H9 (cell line): Measurements from ENCODE around the gene EPN3. TPM values are rescaled to one million over a fixed set of nuclear protein-coding genes. Genes with fewer than 3 reads are reported as not detected.

ENCODE experiments used
- DNase-seq: peaks from one replicate; pipeline ENCODE4 v3.0.0-alpha.2; 2017
- H2AFZ ChIP-seq: one replicate; pipeline ENCODE4 v1.6.1; 2013; ENCODE audit warnings: mild to moderate bottlenecking, low read length, control low read depth, moderate library complexity
- H2AK5ac ChIP-seq: 2 replicates; pipeline ENCODE4 v1.6.1; 2013; ENCODE audit warnings: low read length, control low read depth, mixed read lengths; ENCODE audit not compliant: insufficient read length
- H2BK120ac ChIP-seq: one replicate; pipeline ENCODE4 v1.6.1; 2013; ENCODE audit warnings: low read depth, mild to moderate bottlenecking, low read length, control low read depth, inconsistent platforms; ENCODE audit not compliant: poor library complexity, severe bottlenecking
- H2BK12ac ChIP-seq: 2 replicates; pipeline ENCODE4 v1.6.1; 2013; ENCODE audit warnings: low read length, control low read depth, mixed read lengths, low read depth; ENCODE audit not compliant: insufficient read length
- H2BK15ac ChIP-seq: 2 replicates; pipeline ENCODE4 v1.6.1; 2013; ENCODE audit warnings: low read depth, low read length, control low read depth
- H2BK20ac ChIP-seq: one replicate; pipeline ENCODE4 v1.6.1; 2013; ENCODE audit warnings: low read depth, mild to moderate bottlenecking, low read length, control low read depth, inconsistent platforms; ENCODE audit not compliant: poor library complexity, severe bottlenecking
- H2BK5ac ChIP-seq: 2 replicates; pipeline ENCODE4 v1.6.1; 2013; ENCODE audit warnings: low read length, control low read depth, mixed read lengths; ENCODE audit not compliant: insufficient read length
- H3K14ac ChIP-seq: 2 replicates; pipeline ENCODE4 v1.6.1; 2013; ENCODE audit warnings: low read length, control low read depth; ENCODE audit not compliant: insufficient read depth
- H3K18ac ChIP-seq: 2 replicates; pipeline ENCODE4 v1.6.1; 2013; ENCODE audit warnings: low read depth, mild to moderate bottlenecking, mixed read lengths, low read length, control low read depth; ENCODE audit not compliant: insufficient read length
- H3K23ac ChIP-seq: 2 replicates; pipeline ENCODE4 v1.6.1; 2013; ENCODE audit warnings: low read length, control low read depth, mixed read lengths, low read depth; ENCODE audit not compliant: insufficient read length
- H3K23me2 ChIP-seq: 2 replicates; pipeline ENCODE4 v1.6.1; 2013; ENCODE audit warnings: low read depth, mild to moderate bottlenecking, mixed read lengths, low read length, control low read depth; ENCODE audit not compliant: insufficient read length, poor library complexity, severe bottlenecking
- H3K27ac ChIP-seq: 2 replicates; pipeline ENCODE4 v1.5.1; 2013; ENCODE audit warnings: low read length, control low read depth, mixed read lengths, low read depth; ENCODE audit not compliant: insufficient read length
- H3K27me3 ChIP-seq: 2 replicates; pipeline ENCODE4 v1.6.1; 2013; ENCODE audit warnings: low read length, control low read depth, inconsistent platforms; ENCODE audit not compliant: insufficient read depth
- H3K4ac ChIP-seq: 2 replicates; pipeline ENCODE4 v1.6.1; 2013; ENCODE audit warnings: low read depth, mild to moderate bottlenecking, control low read depth, inconsistent platforms, low read length, moderate library complexity
- H3K4me1 ChIP-seq: 2 replicates; pipeline ENCODE4 v1.6.1; 2013; ENCODE audit warnings: low read length, control low read depth, inconsistent platforms; ENCODE audit not compliant: insufficient read depth
- H3K4me2 ChIP-seq: 2 replicates; pipeline ENCODE4 v1.6.1; 2013; ENCODE audit warnings: low read length, control low read depth, mixed read lengths; ENCODE audit not compliant: insufficient read length, insufficient read depth
- H3K56ac ChIP-seq: 2 replicates; pipeline ENCODE4 v1.6.1; 2013; ENCODE audit warnings: low read depth, mild to moderate bottlenecking, mixed read lengths, low read length, control low read depth; ENCODE audit not compliant: insufficient read length
- H3K79me1 ChIP-seq: 2 replicates; pipeline ENCODE4 v1.6.1; 2013; ENCODE audit warnings: low read depth, mild to moderate bottlenecking, moderate library complexity, low read length, control low read depth, inconsistent platforms; ENCODE audit not compliant: insufficient read depth, poor library complexity, severe bottlenecking
- H3K79me2 ChIP-seq: 2 replicates; pipeline ENCODE4 v1.6.1; 2013; ENCODE audit warnings: low read length, control low read depth, inconsistent platforms; ENCODE audit not compliant: insufficient read depth
- H3K9ac ChIP-seq: 2 replicates; pipeline ENCODE4 v1.6.1; 2013; ENCODE audit warnings: low read length, control low read depth, mixed read lengths; ENCODE audit not compliant: insufficient read length; ENCODE audit errors: extremely low read depth
- H3K9me3 ChIP-seq: one replicate; pipeline ENCODE4 v1.6.1; 2013; ENCODE audit warnings: low read depth, low read length, inconsistent platforms; ENCODE audit not compliant: control insufficient read depth
- H3T11ph ChIP-seq: one replicate; pipeline ENCODE4 v1.6.1; 2013; ENCODE audit warnings: mild to moderate bottlenecking, low read length, control low read depth, inconsistent platforms
- H4K20me1 ChIP-seq: one replicate; pipeline ENCODE4 v1.6.1; 2013; ENCODE audit not compliant: control insufficient read depth, insufficient read length, insufficient read depth
- H4K5ac ChIP-seq: 2 replicates; pipeline ENCODE4 v1.6.1; 2013; ENCODE audit warnings: low read depth, mild to moderate bottlenecking, mixed read lengths, low read length, control low read depth; ENCODE audit not compliant: insufficient read length
- H4K8ac ChIP-seq: replicated peaks from 2 replicates; pipeline ENCODE4 v1.6.1; 2013; ENCODE audit warnings: low read length, control low read depth, mixed read lengths, low read depth; ENCODE audit not compliant: insufficient read length
- H4K91ac ChIP-seq: 2 replicates; pipeline ENCODE4 v1.6.1; 2013; ENCODE audit warnings: low read depth, mild to moderate bottlenecking, moderate library complexity, mixed read lengths, low read length, control low read depth; ENCODE audit not compliant: insufficient read length
- H3K27ac Mint-ChIP-seq, 3 experiments: 2 replicates in 2 of 3; 3 replicates in 1 of 3; pipeline ENCODE4 v1.8.0; 2020 to 2021; ENCODE audit warnings: mixed read lengths in 3 of 3, mild to moderate bottlenecking in 1 of 3, moderate library complexity in 1 of 3
- H3K27me3 Mint-ChIP-seq: 2 replicates; pipeline ENCODE4 v1.8.0; 2021; ENCODE audit warnings: low read depth, mild to moderate bottlenecking, moderate library complexity, mixed read lengths
- H3K36me3 Mint-ChIP-seq, 3 experiments: 2 replicates in 2 of 3; 3 replicates in 1 of 3; pipeline ENCODE4 v1.8.0; 2020 to 2021; ENCODE audit warnings: low read depth in 3 of 3, mixed read lengths in 3 of 3; ENCODE audit not compliant: insufficient read depth in 1 of 3
- H3K4me1 Mint-ChIP-seq, 2 experiments: 2 replicates each; pipeline ENCODE4 v1.8.0; 2020; ENCODE audit warnings: mixed read lengths in 2 of 2
- H3K4me3 Mint-ChIP-seq, 2 experiments: 2 replicates in 1 of 2; 3 replicates in 1 of 2; pipeline ENCODE4 v1.8.0; 2020 to 2021; ENCODE audit warnings: mild to moderate bottlenecking in 2 of 2, mixed read lengths in 2 of 2, moderate library complexity in 1 of 2
- H3K9me3 Mint-ChIP-seq, 2 experiments: 2 replicates in 1 of 2; 3 replicates in 1 of 2; pipeline ENCODE4 v1.8.0; 2020; ENCODE audit warnings: mild to moderate bottlenecking in 2 of 2, mixed read lengths in 2 of 2, moderate library complexity in 1 of 2
- WGBS: extraction: QIAGEN DNeasy Blood & Tissue Kit; methylation state at CpG from one replicate; pipeline ENCODE4 v1.1.7; 2013; ENCODE audit warnings: missing lambda C conversion rate, low lambda C conversion rate, mixed read lengths; ENCODE audit not compliant: insufficient read length; ENCODE audit errors: extremely low coverage; 5-methylcytosine and 5-hydroxymethylcytosine counted together
- total RNA-seq: library from RNA; stranded (reverse); gene quantifications from 2 replicates; pipeline ENCODE4 v1.2.1, GENCODE V29; 2021
- TF ChIP-seq, protein P1 (sequence below): fragments of 200-600 bp; sonication (generic); conservative IDR thresholded peaks from 3 replicates; pipeline ENCODE4 v1.8.0; 2021; ENCODE audit warnings: antibody characterized with exemption, mild to moderate bottlenecking

Gene EPN3
- total RNA-seq, 1 experiment from 2014 or later, result 1.9 TPM

DNA sequence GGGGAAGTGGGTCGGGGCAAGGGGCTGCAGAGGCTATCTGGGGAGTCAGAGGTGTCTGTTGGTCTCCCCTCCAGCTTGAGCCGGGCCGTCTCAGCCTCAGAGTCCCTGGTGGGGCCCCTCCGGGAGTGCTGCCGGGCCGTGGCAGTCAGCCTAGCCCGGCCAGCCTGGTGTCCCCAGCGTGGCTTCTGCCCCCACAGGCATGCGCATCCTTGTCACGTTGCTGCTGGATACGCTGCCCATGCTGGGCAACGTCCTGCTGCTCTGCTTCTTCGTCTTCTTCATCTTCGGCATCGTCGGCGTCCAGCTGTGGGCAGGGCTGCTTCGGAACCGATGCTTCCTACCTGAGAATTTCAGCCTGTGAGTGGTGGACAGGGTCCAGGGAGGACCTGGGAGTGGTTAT, 39.1 kb downstream of the EPN3 start:
- H2BK12ac ChIP-seq, result no peak overlapping the region
- no peak overlapping the region for H4K5ac ChIP-seq
- no peak overlapping the region; a peak in 1 of 7 replicates for H3K27ac Mint-ChIP-seq
- no peak overlapping the region for H3K18ac ChIP-seq
- no CpG with 5 or more reads among the region's 19 CpGs for WGBS
- peaks cover 0 to 5% (median 2%) of the 10 kb centered on the region in 3 experiments; a peak in 2 of 7 replicates for H3K36me3 Mint-ChIP-seq
- no peak overlapping the region for H3T11ph ChIP-seq
- no peak overlapping the region for H3K14ac ChIP-seq
- H3K4me2 ChIP-seq, result no peak overlapping the region
- peaks cover 18 to 30% of the 10 kb centered on the region in 2 experiments; a peak in 3 of 4 replicates for H3K4me1 Mint-ChIP-seq
- H2BK15ac ChIP-seq, result no peak overlapping the region
- peaks cover 28% of the 10 kb centered on the region for H3K27me3 Mint-ChIP-seq
- no peaks in the 10 kb centered on the region for H3K4me1 ChIP-seq
- no peak overlapping the region for H3K4ac ChIP-seq
- no peak for DNase-seq
- H3K9me3 Mint-ChIP-seq, result no peaks in the 10 kb centered on the region
- no peak overlapping the region for H3K23ac ChIP-seq
- no peaks in the 10 kb centered on the region for H3K23me2 ChIP-seq
- H4K20me1 ChIP-seq, result no peaks in the 10 kb centered on the region
- TF ChIP-seq, protein P1, sequence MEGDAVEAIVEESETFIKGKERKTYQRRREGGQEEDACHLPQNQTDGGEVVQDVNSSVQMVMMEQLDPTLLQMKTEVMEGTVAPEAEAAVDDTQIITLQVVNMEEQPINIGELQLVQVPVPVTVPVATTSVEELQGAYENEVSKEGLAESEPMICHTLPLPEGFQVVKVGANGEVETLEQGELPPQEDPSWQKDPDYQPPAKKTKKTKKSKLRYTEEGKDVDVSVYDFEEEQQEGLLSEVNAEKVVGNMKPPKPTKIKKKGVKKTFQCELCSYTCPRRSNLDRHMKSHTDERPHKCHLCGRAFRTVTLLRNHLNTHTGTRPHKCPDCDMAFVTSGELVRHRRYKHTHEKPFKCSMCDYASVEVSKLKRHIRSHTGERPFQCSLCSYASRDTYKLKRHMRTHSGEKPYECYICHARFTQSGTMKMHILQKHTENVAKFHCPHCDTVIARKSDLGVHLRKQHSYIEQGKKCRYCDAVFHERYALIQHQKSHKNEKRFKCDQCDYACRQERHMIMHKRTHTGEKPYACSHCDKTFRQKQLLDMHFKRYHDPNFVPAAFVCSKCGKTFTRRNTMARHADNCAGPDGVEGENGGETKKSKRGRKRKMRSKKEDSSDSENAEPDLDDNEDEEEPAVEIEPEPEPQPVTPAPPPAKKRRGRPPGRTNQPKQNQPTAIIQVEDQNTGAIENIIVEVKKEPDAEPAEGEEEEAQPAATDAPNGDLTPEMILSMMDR, result no peak
- H3K27ac ChIP-seq, result no peak overlapping the region
- no peak overlapping the region for H2BK20ac ChIP-seq
- no peak overlapping the region for H2AK5ac ChIP-seq
- no peak overlapping the region for H2BK5ac ChIP-seq
- H3K56ac ChIP-seq, result no peak overlapping the region
- no peak overlapping the region for H3K4me3 Mint-ChIP-seq
- H2BK120ac ChIP-seq, result no peak overlapping the region
- peaks cover 2% of the 10 kb centered on the region; the same call in 1 of the 2 replicates for H3K27me3 ChIP-seq
- H3K9ac ChIP-seq, result no peak overlapping the region
- no peak overlapping the region for H4K91ac ChIP-seq
- H4K8ac ChIP-seq, result no peak overlapping the region
- no peaks in the 10 kb centered on the region for H3K9me3 ChIP-seq
- H2AFZ ChIP-seq, result no peak overlapping the region
- H3K79me1 ChIP-seq, result no peaks in the 10 kb centered on the region
- no peaks in the 10 kb centered on the region for H3K79me2 ChIP-seq
